Mesenchymal stem cell (in vitro differentiated cells and primary cell): ENCODE data around the gene AKNAD1.

ENCODE experiments used
- DNase-seq: peaks from one replicate; pipeline ENCODE4 v3.0.0-alpha.2; 2013
- H2AFZ ChIP-seq: one replicate; pipeline ENCODE4 v1.6.1; 2013; ENCODE audit warnings: low read depth, mild to moderate bottlenecking, control low read depth, inconsistent platforms, low read length, moderate library complexity
- H2AK5ac ChIP-seq: 2 replicates; pipeline ENCODE4 v1.6.1; 2013; ENCODE audit warnings: low read length, moderate library complexity, mild to moderate bottlenecking, inconsistent platforms; ENCODE audit not compliant: severe bottlenecking
- H2BK120ac ChIP-seq: one replicate; pipeline ENCODE4 v1.6.1; 2013; ENCODE audit warnings: low read depth, mild to moderate bottlenecking, inconsistent platforms, low read length, moderate library complexity
- H2BK12ac ChIP-seq, 2 experiments: one replicate each; pipeline ENCODE4 v1.6.1; 2013; ENCODE audit warnings: inconsistent platforms in 2 of 2, low read length in 2 of 2, mild to moderate bottlenecking in 2 of 2, moderate library complexity in 2 of 2, control low read depth in 1 of 2
- H2BK15ac ChIP-seq: one replicate; pipeline ENCODE4 v1.6.1; 2013; ENCODE audit warnings: mild to moderate bottlenecking, low read depth, inconsistent platforms; ENCODE audit not compliant: poor library complexity, severe bottlenecking
- H2BK5ac ChIP-seq: 2 replicates; pipeline ENCODE4 v1.6.1; 2013; ENCODE audit warnings: low read depth, mild to moderate bottlenecking, low read length, control low read depth, inconsistent platforms; ENCODE audit not compliant: poor library complexity, severe bottlenecking
- H3K14ac ChIP-seq, 2 experiments: one replicate each; pipeline ENCODE4 v1.6.1; 2013; ENCODE audit warnings: inconsistent platforms in 2 of 2, low read length in 2 of 2, control low read depth in 1 of 2, mild to moderate bottlenecking in 1 of 2, moderate library complexity in 1 of 2
- H3K18ac ChIP-seq, 2 experiments: one replicate each; pipeline ENCODE4 v1.6.1; 2013; ENCODE audit warnings: inconsistent platforms in 2 of 2, low read length in 2 of 2, control low read depth in 1 of 2, low read depth in 1 of 2, mild to moderate bottlenecking in 1 of 2
- H3K23ac ChIP-seq, 2 experiments: one replicate each; pipeline ENCODE4 v1.6.1; 2013; ENCODE audit warnings: inconsistent platforms in 2 of 2, low read length in 2 of 2, mild to moderate bottlenecking in 2 of 2, moderate library complexity in 2 of 2, control low read depth in 1 of 2
- H3K27ac ChIP-seq: 2 replicates; pipeline ENCODE4 v1.5.1; 2013; ENCODE audit warnings: mild to moderate bottlenecking, moderate library complexity, low read length, control low read depth, inconsistent platforms; ENCODE audit not compliant: poor library complexity, severe bottlenecking
- H3K27me3 ChIP-seq, 2 experiments: 2 replicates each; pipeline versions ENCODE4 v1.6.1 to v1.7.0; 2013; ENCODE audit warnings: low read length in 2 of 2, mild to moderate bottlenecking in 2 of 2, moderate library complexity in 2 of 2, control low read depth in 1 of 2, inconsistent platforms in 1 of 2; ENCODE audit not compliant: control insufficient read depth in 1 of 2, insufficient read depth in 1 of 2
- H3K36me3 ChIP-seq, 2 experiments: 2 replicates each; pipeline versions ENCODE4 v1.6.1 to v1.7.0; 2013; ENCODE audit warnings: low read length in 2 of 2, control low read depth in 1 of 2, inconsistent platforms in 1 of 2, low read depth in 1 of 2, mild to moderate bottlenecking in 1 of 2; ENCODE audit not compliant: insufficient read depth in 2 of 2, control insufficient read depth in 1 of 2
- H3K4ac ChIP-seq, 2 experiments: one replicate each; pipeline ENCODE4 v1.6.1; 2013; ENCODE audit warnings: inconsistent platforms in 2 of 2, low read length in 2 of 2, mild to moderate bottlenecking in 2 of 2, moderate library complexity in 2 of 2, control low read depth in 1 of 2, low read depth in 1 of 2
- H3K4me1 ChIP-seq: 2 replicates; pipeline ENCODE4 v1.6.1; 2013; ENCODE audit warnings: low read depth, low read length, control low read depth; ENCODE audit not compliant: control insufficient read depth, insufficient read depth
- H3K4me2 ChIP-seq: 2 replicates; pipeline ENCODE4 v1.6.1; 2013; ENCODE audit warnings: low read length, mild to moderate bottlenecking, inconsistent platforms; ENCODE audit not compliant: poor library complexity, severe bottlenecking
- H3K4me3 ChIP-seq, 2 experiments: 2 replicates each; pipeline versions ENCODE4 v1.5.1 to v1.7.0; 2013; ENCODE audit warnings: low read length in 2 of 2, mild to moderate bottlenecking in 2 of 2, control low read depth in 1 of 2, low read depth in 1 of 2; ENCODE audit not compliant: insufficient read depth in 1 of 2
- H3K79me1 ChIP-seq: replicated peaks from 2 replicates; pipeline ENCODE4 v1.6.1; 2013; ENCODE audit warnings: mild to moderate bottlenecking, control low read depth, low read length, inconsistent platforms; ENCODE audit not compliant: poor library complexity, severe bottlenecking
- H3K9ac ChIP-seq: 2 replicates; pipeline ENCODE4 v1.7.0; 2013; ENCODE audit warnings: mild to moderate bottlenecking, low read length, moderate library complexity
- H3K9me3 ChIP-seq: 2 replicates; pipeline ENCODE4 v1.7.0; 2013; ENCODE audit warnings: mild to moderate bottlenecking, low read length; ENCODE audit not compliant: control insufficient read depth
- H4K8ac ChIP-seq: one replicate; pipeline ENCODE4 v1.6.1; 2013; ENCODE audit warnings: inconsistent platforms, mild to moderate bottlenecking, low read length, moderate library complexity
- H4K91ac ChIP-seq: one replicate; pipeline ENCODE4 v1.6.1; 2013; ENCODE audit warnings: mild to moderate bottlenecking, low read length, inconsistent platforms
- WGBS: methylation state at CpG from one replicate; pipeline ENCODE4 v1.1.7; 2013; ENCODE audit warnings: mixed read lengths; 5-methylcytosine and 5-hydroxymethylcytosine counted together

Gene AKNAD1

GRCh38 chr1:108767115-108767514, 89.8 kb downstream of the AKNAD1 start:
- 90% methylated on average over 1 of the region's 1 CpG for WGBS
- H2BK120ac ChIP-seq, result no peak overlapping the region
- H3K4ac ChIP-seq, result no peak overlapping the region
- H3K9me3 ChIP-seq, result no peaks in the 10 kb centered on the region
- H3K23ac ChIP-seq, result no peak overlapping the region
- H2BK12ac ChIP-seq, result no peak overlapping the region
- no peak overlapping the region for H2AFZ ChIP-seq
- peaks cover 12 to 80% of the 10 kb centered on the region in 2 experiments for H3K36me3 ChIP-seq
- no peak overlapping the region for H4K91ac ChIP-seq
- H2BK15ac ChIP-seq, result no peak overlapping the region
- H3K18ac ChIP-seq, result no peak overlapping the region
- no peak for DNase-seq
- no peak overlapping the region for H2BK5ac ChIP-seq
- H2AK5ac ChIP-seq, result no peak overlapping the region
- H3K4me2 ChIP-seq, result no peak overlapping the region
- H4K8ac ChIP-seq, result no peak overlapping the region
- no peak overlapping the region for H3K9ac ChIP-seq
- no peak overlapping the region for H3K27ac ChIP-seq
- peaks cover 29% of the 10 kb centered on the region for H3K79me1 ChIP-seq
- H3K4me1 ChIP-seq, result no peaks in the 10 kb centered on the region
- H3K14ac ChIP-seq, result no peak overlapping the region
- no peak overlapping the region for H3K4me3 ChIP-seq
- H3K27me3 ChIP-seq, result no peaks in the 10 kb centered on the region
